T47D (cell line): ENCODE results near the gene MFSD6.

ENCODE experiments used
- DNase-seq, 2 experiments: peaks; one replicate each; pipeline versions ENCODE4 v3.0.0 to v3.0.0-alpha.2; 2011 to 2012; ENCODE audit warnings: low read depth in 1 of 2, low spot score in 1 of 2
- JUND ChIP-seq: IDR thresholded peaks from 2 replicates; pipeline ENCODE4 v1.6.1; 2012; ENCODE audit warnings: low read depth
- in situ Hi-C: cut with HindIII; loops from 2 replicates; pipeline ENCODE4 v1.10.0; 2016; ENCODE audit warnings: low sequenced_read_pairs, low pct_unique_long_range_greater_than_20kb

MFSD6 gene

GRCh38 chr2:190528521-190529001 lies 120.4 kb downstream of the MFSD6 start:
- DNase-seq = no peak
- no peak for TF ChIP-seq JUND
- in situ Hi-C loops = no loop called here

- TF ChIP-seq JUND = no peak
- DNase-seq = no peak
- in situ Hi-C loops = no loop called here
Observed at GRCh38 chr2:190529486-190530247, 121.5 kb downstream of the MFSD6 start.

- in situ Hi-C loops = no loop called here
- no peak for DNase-seq
- TF ChIP-seq JUND = no peak
Observed at GRCh38 chr2:190530248-190530900, 122.2 kb downstream of the MFSD6 start.

GRCh38 chr2:190532581-190532980 lies 124.4 kb downstream of the MFSD6 start:
- in situ Hi-C loops = no loop called here
- DNase-seq = no peak
- TF ChIP-seq JUND = no peak

- no peak for TF ChIP-seq JUND
- in situ Hi-C loops = no loop called here
- DNase-seq = no peak
Observed at GRCh38 chr2:190533175-190533967, 125.2 kb downstream of the MFSD6 start.

- in situ Hi-C loops = no loop called here
- no peak for DNase-seq
Observed at GRCh38 chr2:190533968-190534309, 125.8 kb downstream of the MFSD6 start.

GRCh38 chr2:190534310-190535120 lies 126.4 kb downstream of the MFSD6 start, which contains the start of gene NEMP2:
Gene NEMP2, minus strand, starts transcription at chr2:190534722. Its CDS starts 67 bp downstream, at chr2:190534655.
- peak; percentile 29 to 46 for DNase-seq
- in situ Hi-C loops = no loop called here
- TF ChIP-seq JUND = no peak

More at GRCh38 chr2:190533968-190534309, 125.8 kb downstream of the MFSD6 start:
- no peak for TF ChIP-seq JUND

- DNase-seq = no peak
- in situ Hi-C loops = no loop called here
- TF ChIP-seq JUND = no peak
Observed at GRCh38 chr2:190535121-190535439, 126.9 kb downstream of the MFSD6 start.

GRCh38 chr2:190535586-190535985 lies 127.4 kb downstream of the MFSD6 start:
- no peak for TF ChIP-seq JUND
- in situ Hi-C loops = no loop called here
- no peak for DNase-seq

- DNase-seq = peak in 1 of 2 experiments; percentile 18
- in situ Hi-C loops = no loop called here
- TF ChIP-seq JUND = no peak
Observed at GRCh38 chr2:190537765-190538164, 129.6 kb downstream of the MFSD6 start.

- no peak for TF ChIP-seq JUND
- in situ Hi-C loops = no loop called here
Observed at GRCh38 chr2:190538201-190538600, 130.0 kb downstream of the MFSD6 start.

GRCh38 chr2:190540048-190540447 lies 131.9 kb downstream of the MFSD6 start:
- no peak for TF ChIP-seq JUND
- no peak for DNase-seq
- in situ Hi-C loops = no loop called here

More at GRCh38 chr2:190538201-190538600, 130.0 kb downstream of the MFSD6 start:
- DNase-seq = no peak
